A673 (cell line): ENCODE results near the gene TBC1D5. TPM values are rescaled to one million over a fixed set of nuclear protein-coding genes. Genes with fewer than 3 reads are reported as not detected.

ENCODE experiments used
- BruUV-seq: library from RNA; stranded (reverse); fragments of 400-500 nt; replicated peaks from 2 replicates; lab custom pipeline; 2021; lab: Mats Ljungman, UMichigan
- CTCF ChIA-PET: fragments of 300-600 bp; sonication (Branson Sonifier 250); formaldehyde crosslinking; loops from one replicate; lab custom pipeline; 2022; ENCODE audit warnings: antibody characterized with exemption; lab: Charles Lee
- POLR2A ChIA-PET: fragments of 300-600 bp; sonication (Branson Sonifier 250); formaldehyde crosslinking; loops from one replicate; lab custom pipeline; 2022; ENCODE audit warnings: antibody characterized with exemption; ENCODE audit not compliant: low non-redundant PET; lab: Charles Lee
- DNase-seq: peaks from one replicate; pipeline ENCODE4 v3.0.0-alpha.2; 2015; ENCODE audit warnings: low spot score
- H3K27ac ChIP-seq: fragments of 200-600 bp; sonication (generic); 2 replicates; pipeline ENCODE4 v1.5.1; 2016; ENCODE audit warnings: mixed run types, low read depth, mild to moderate bottlenecking, mixed read lengths, antibody characterized with exemption, low read length; ENCODE audit not compliant: poor library complexity, severe bottlenecking
- H3K27me3 ChIP-seq: fragments of 200-600 bp; sonication (generic); replicated peaks from 2 replicates; pipeline ENCODE4 v1.6.1; 2017; ENCODE audit warnings: mixed run types, low read depth, mild to moderate bottlenecking, mixed read lengths, antibody characterized with exemption, low read length; ENCODE audit not compliant: insufficient read depth, poor library complexity
- H3K36me3 ChIP-seq: fragments of 200-600 bp; sonication (generic); 2 replicates; pipeline ENCODE4 v1.6.1; 2016; ENCODE audit warnings: mixed run types, mild to moderate bottlenecking, mixed read lengths, antibody characterized with exemption, low read length; ENCODE audit not compliant: insufficient read depth, poor library complexity, severe bottlenecking
- H3K4me1 ChIP-seq: fragments of 200-600 bp; sonication (generic); 2 replicates; pipeline ENCODE4 v1.6.1; 2017; ENCODE audit warnings: mixed run types, mild to moderate bottlenecking, mixed read lengths, antibody characterized with exemption, low read length; ENCODE audit not compliant: insufficient read depth, poor library complexity, severe bottlenecking
- H3K4me3 ChIP-seq: fragments of 200-600 bp; sonication (generic); 2 replicates; pipeline ENCODE4 v1.5.1; 2016; ENCODE audit warnings: low read depth, mixed run types, mild to moderate bottlenecking, mixed read lengths, low read length; ENCODE audit not compliant: poor library complexity, severe bottlenecking
- H3K9me3 ChIP-seq: fragments of 200-600 bp; sonication (generic); 2 replicates; pipeline ENCODE4 v1.6.1; 2016; ENCODE audit warnings: mixed run types, low read depth, mild to moderate bottlenecking, mixed read lengths, antibody characterized with exemption, low read length; ENCODE audit not compliant: poor library complexity, severe bottlenecking
- EZH2 ChIP-seq: fragments of 200-600 bp; sonication (generic); IDR thresholded peaks from 2 replicates; pipeline ENCODE4 v1.6.1; 2017; ENCODE audit warnings: borderline replicate concordance, low read depth, mild to moderate bottlenecking, mixed read lengths, antibody characterized with exemption, low read length; ENCODE audit not compliant: poor library complexity, severe bottlenecking
- intact Hi-C: fragments of 100-400 bp; cut with micrococcal nuclease; formaldehyde crosslinking; loops from one replicate; pipeline ENCODE4 v1.10.0; 2022; ENCODE audit not compliant: unreplicated experiment
- total RNA-seq: library from RNA; stranded (reverse); gene quantifications from 2 replicates; pipeline ENCODE4 v1.2.3, GENCODE V29; 2021
- TF ChIP-seq, protein P1 (sequence below): fragments of 300-800, 200-600 bp; sonication (generic); conservative IDR thresholded peaks from 2 replicates; pipeline ENCODE4 v1.5.1; 2017; ENCODE audit warnings: low read depth, mild to moderate bottlenecking, antibody characterized with exemption, low read length, moderate library complexity, mixed read lengths

Gene TBC1D5
- total RNA-seq, 1 experiment from 2014 or later, result 40.7 TPM

DNA sequence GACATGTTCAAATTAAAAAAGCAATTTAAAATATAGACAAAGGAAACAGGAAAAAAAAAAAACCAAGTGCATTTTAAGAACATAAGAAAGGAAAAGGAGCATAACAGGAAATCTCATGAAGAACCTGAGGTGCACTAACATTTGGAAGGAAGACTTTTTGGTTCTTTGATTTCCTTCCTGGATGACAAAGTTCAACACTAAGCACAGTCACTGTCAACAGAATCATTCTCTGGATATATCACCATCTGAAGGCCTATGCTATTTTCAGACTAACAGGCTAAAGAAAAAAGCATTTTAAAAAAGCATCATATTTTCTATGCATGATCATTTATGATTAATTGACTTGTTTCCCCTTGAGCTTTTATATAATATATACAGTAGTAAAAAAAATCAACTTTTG, 508.0 kb downstream of the TBC1D5 start:
- CTCF ChIA-PET, result no interaction called here
- H3K4me3 ChIP-seq, result no peak overlapping the region
- H3K27ac ChIP-seq, result no peak overlapping the region
- intact Hi-C loops, result loop anchor here (10.0 kb wide), 2 partner anchors 200 to 350 kb away; partner anchors contain the start of gene PLCL2
- no TSS peak for BruUV-seq
- POLR2A ChIA-PET, result no interaction called here
- no peaks in the 10 kb centered on the region for H3K27me3 ChIP-seq
- no peak for DNase-seq
- no peaks in the 10 kb centered on the region for H3K36me3 ChIP-seq
- H3K9me3 ChIP-seq, result no peaks in the 10 kb centered on the region
- no peaks in the 10 kb centered on the region for H3K4me1 ChIP-seq
- TF ChIP-seq, protein P1, sequence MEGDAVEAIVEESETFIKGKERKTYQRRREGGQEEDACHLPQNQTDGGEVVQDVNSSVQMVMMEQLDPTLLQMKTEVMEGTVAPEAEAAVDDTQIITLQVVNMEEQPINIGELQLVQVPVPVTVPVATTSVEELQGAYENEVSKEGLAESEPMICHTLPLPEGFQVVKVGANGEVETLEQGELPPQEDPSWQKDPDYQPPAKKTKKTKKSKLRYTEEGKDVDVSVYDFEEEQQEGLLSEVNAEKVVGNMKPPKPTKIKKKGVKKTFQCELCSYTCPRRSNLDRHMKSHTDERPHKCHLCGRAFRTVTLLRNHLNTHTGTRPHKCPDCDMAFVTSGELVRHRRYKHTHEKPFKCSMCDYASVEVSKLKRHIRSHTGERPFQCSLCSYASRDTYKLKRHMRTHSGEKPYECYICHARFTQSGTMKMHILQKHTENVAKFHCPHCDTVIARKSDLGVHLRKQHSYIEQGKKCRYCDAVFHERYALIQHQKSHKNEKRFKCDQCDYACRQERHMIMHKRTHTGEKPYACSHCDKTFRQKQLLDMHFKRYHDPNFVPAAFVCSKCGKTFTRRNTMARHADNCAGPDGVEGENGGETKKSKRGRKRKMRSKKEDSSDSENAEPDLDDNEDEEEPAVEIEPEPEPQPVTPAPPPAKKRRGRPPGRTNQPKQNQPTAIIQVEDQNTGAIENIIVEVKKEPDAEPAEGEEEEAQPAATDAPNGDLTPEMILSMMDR, result no peak
- TF ChIP-seq EZH2, result no peak

DNA sequence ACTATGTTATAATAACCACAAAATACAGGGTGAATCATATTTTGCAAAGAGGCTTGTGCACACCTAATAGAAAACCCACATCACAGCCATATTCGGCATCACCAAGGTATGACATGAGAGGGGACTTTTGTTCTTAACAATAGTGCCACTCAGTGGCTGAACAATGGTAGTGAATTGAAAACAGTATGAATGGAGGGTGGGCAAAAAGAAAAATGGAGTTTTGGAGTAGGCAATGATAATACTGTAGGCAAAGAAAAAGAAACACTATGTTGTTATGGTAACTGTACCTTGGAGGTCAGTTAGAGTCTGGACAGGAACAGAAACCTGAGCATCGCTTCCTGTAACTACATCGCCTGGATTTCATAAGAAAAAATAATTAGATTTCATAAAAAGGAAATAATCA, 509.0 kb downstream of the TBC1D5 start:
- Histone ChIP-seq H3K27me3 (no peaks in the 10 kb centered on the region), H3K36me3 (no peaks in the 10 kb centered on the region), H3K4me1 (no peaks in the 10 kb centered on the region), H3K9me3 (no peaks in the 10 kb centered on the region), H3K27ac (no peak overlapping the region), H3K4me3 (no peak overlapping the region)
- ChIA-PET POLR2A (no interaction called here), CTCF (no interaction called here)
- intact Hi-C loops, result loop anchor here (1.0 to 10.0 kb wide), 3 partner anchors 199 to 632 kb away; partner anchors contain the start of gene PLCL2
- no peak for TF ChIP-seq EZH2
- TF ChIP-seq, protein P1, result peak; percentile 75
- BruUV-seq, result no TSS peak
- peak; percentile 66 for DNase-seq

DNA sequence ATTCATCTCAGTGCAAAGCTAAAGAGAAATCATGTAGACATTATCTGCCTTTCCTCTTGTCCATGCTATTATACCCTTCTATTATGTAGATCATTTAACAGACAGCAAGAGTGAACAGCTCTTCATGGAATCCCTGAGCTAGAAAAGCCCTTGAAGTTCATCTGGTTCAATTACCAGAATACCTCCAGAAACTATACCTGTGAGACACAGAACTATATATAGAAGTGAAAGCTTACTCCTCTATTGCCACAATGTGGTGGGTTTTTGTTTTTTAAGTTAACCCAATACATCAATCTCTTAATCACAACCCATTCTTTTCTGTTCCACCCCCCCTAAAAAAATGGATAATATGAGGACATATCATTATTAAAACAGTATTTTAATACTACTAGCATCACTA, 510.0 kb downstream of the TBC1D5 start:
- no peak for TF ChIP-seq EZH2
- TF ChIP-seq, protein P1, result no peak
- Histone ChIP-seq H3K27me3 (no peaks in the 10 kb centered on the region), H3K4me1 (no peaks in the 10 kb centered on the region), H3K9me3 (no peaks in the 10 kb centered on the region), H3K4me3 (no peak overlapping the region), H3K27ac (no peak overlapping the region), H3K36me3 (no peaks in the 10 kb centered on the region)
- intact Hi-C loops, result loop anchor here (10.0 kb wide), 2 partner anchors 198 to 348 kb away; partner anchors contain the start of gene PLCL2
- DNase-seq, result no peak
- ChIA-PET CTCF (no interaction called here), POLR2A (no interaction called here)
- no TSS peak for BruUV-seq
